ENCODE results near the gene OXER1.

The OXER1 gene

GRCh38 chr2:42756150-42756775 lies 7.7 kb downstream of the OXER1 start:
- TF ChIP-seq ZNF274 (IDR thresholded peaks at IDR 0.05; ENCODE audit: low read depth, low read length), result no peak
- H3K4me3 ChIP-seq (ENCODE audit: low read length), result no peak overlapping the region

- no peak for TF ChIP-seq ZNF274 (IDR thresholded peaks at IDR 0.05; ENCODE audit: low read depth, low read length)
- no peak overlapping the region for H3K4me3 ChIP-seq (ENCODE audit: low read length)
Observed at GRCh38 chr2:42755191-42755880, 8.6 kb downstream of the OXER1 start.

GRCh38 chr2:42754776-42755140 lies 9.2 kb downstream of the OXER1 start:
- H3K4me3 ChIP-seq (ENCODE audit: low read length), result no peak overlapping the region
- TF ChIP-seq ZNF274 (IDR thresholded peaks at IDR 0.05; ENCODE audit: low read depth, low read length), result no peak

- no peak overlapping the region for H3K4me3 ChIP-seq (ENCODE audit: low read length)
- no peak for TF ChIP-seq ZNF274 (IDR thresholded peaks at IDR 0.05; ENCODE audit: low read depth, low read length)
Observed at GRCh38 chr2:42754021-42754775, 9.7 kb downstream of the OXER1 start.

GRCh38 chr2:42752816-42753813 lies 10.8 kb downstream of the OXER1 start:
- no peak for TF ChIP-seq ZNF274 (IDR thresholded peaks at IDR 0.05; ENCODE audit: low read depth, low read length)
- no peak overlapping the region for H3K4me3 ChIP-seq (ENCODE audit: low read length)

- H3K4me3 ChIP-seq (ENCODE audit: low read length), result no peak overlapping the region
Observed at GRCh38 chr2:42752314-42752713, 11.6 kb downstream of the OXER1 start.

GRCh38 chr2:42748840-42749239 lies 15.1 kb downstream of the OXER1 start:
- no peak overlapping the region for H3K4me3 ChIP-seq (ENCODE audit: low read length)
- TF ChIP-seq ZNF274 (IDR thresholded peaks at IDR 0.05; ENCODE audit: low read depth, low read length), result no peak

More at GRCh38 chr2:42752314-42752713, 11.6 kb downstream of the OXER1 start:
- TF ChIP-seq ZNF274 (IDR thresholded peaks at IDR 0.05; ENCODE audit: low read depth, low read length), result no peak

GRCh38 chr2:42747422-42747821 lies 16.5 kb downstream of the OXER1 start:
- TF ChIP-seq ZNF274 (IDR thresholded peaks at IDR 0.05; ENCODE audit: low read depth, low read length), result no peak
- H3K4me3 ChIP-seq (ENCODE audit: low read length), result no peak overlapping the region

- H3K4me3 ChIP-seq (ENCODE audit: low read length), result no peak overlapping the region
- no peak for TF ChIP-seq ZNF274 (IDR thresholded peaks at IDR 0.05; ENCODE audit: low read depth, low read length)
Observed at GRCh38 chr2:42744545-42745082, 19.3 kb downstream of the OXER1 start.

GRCh38 chr2:42743659-42743990 lies 20.3 kb downstream of the OXER1 start:
- TF ChIP-seq ZNF274 (IDR thresholded peaks at IDR 0.05; ENCODE audit: low read depth, low read length), result no peak
- H3K4me3 ChIP-seq (ENCODE audit: low read length), result no peak overlapping the region

GRCh38 chr2:42742740-42743658 lies 20.9 kb downstream of the OXER1 start:
- no peak overlapping the region for H3K4me3 ChIP-seq (ENCODE audit: low read length)
- TF ChIP-seq ZNF274 (IDR thresholded peaks at IDR 0.05; ENCODE audit: low read depth, low read length), result no peak

GRCh38 chr2:42741140-42741539 lies 22.8 kb downstream of the OXER1 start:
- no peak overlapping the region for H3K4me3 ChIP-seq (ENCODE audit: low read length)
- no peak for TF ChIP-seq ZNF274 (IDR thresholded peaks at IDR 0.05; ENCODE audit: low read depth, low read length)
